ENCODE measurements around the gene CSNK2A1. TPM values are rescaled to one million over a fixed set of nuclear protein-coding genes. Genes with fewer than 3 reads are reported as not detected.
A peak's percentile ranks its signal among the peaks of the same experiment; 100 is the strongest.

Gene CSNK2A1
- total and polyA plus RNA-seq, 2 of the 8 experiments (the other 6 are each of a cell fraction or from before 2014, with no cell fraction given) = 117 to 260 TPM

DNA sequence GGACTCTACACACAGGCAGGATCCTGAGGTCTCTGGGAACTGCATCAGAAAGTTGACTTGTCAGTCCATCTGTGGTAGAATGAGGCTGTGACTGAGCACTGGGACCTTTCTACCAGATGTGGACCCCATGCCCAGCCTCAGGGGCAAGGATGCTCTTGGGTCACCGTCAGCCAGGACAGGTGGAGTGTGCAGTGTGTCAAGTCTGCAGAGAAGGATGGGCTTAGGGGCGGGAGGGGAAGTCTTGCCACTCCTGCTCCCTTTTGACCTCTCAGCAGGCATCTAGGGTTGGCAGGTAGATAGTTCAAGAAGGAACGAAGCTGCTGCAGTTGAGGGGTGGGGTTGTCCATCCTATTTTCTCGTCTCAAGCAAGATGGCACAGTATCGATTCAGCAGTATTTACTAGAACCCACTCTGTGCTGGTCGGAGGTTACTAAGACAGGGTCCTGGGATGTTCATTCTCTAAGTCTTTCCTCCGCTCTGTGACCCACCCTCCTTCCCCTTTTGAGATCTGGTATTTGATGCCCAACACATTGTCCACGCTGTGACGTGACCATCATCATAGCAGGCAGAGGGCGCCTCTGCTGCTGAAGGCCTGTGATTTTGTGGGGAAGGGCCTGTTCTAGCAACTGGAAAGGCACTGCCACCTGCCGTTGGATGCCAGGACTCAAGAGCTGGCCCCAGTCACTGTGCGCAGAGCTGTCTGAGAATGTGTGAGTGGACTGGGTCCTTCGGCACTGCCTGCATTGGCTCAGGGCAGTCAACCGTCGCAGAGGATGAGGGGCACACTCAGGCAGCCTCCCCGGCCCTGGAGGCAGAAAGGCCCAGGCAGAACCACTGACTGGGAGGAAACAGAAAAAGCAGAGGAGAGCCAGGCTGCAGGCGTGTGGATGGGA is 112.3 kb downstream of the CSNK2A1 start:
- no peak overlapping the region for H3K56ac ChIP-seq (replicated peaks; ENCODE audit: insufficient read length, low read depth, low read length)
- peaks cover 14 to 44% of the 10 kb centered on the region in 2 experiments for H4K20me1 ChIP-seq (replicated peaks in 1 of 2; ENCODE audit: control insufficient read depth in 1 of 2, insufficient read depth in 2 of 2, low read length in 2 of 2)
- H3K18ac ChIP-seq (ENCODE audit: extremely low read depth, low read length) = no peak overlapping the region
- no peak overlapping the region for H3K4me3 ChIP-seq (ENCODE audit: extremely low read depth in 1 of 4, insufficient read depth in 2 of 4, low read depth in 3 of 4, low read length in 4 of 4)
- no peak for DNase-seq (ENCODE audit: low read depth in 1 of 2, low spot score in 2 of 2)
- H2BK5ac ChIP-seq (ENCODE audit: low read depth, low read length) = no peak overlapping the region
- H3K9ac ChIP-seq (replicated peaks in 1 of 4; ENCODE audit: extremely low read depth in 1 of 4, low read depth in 3 of 4, low read length in 3 of 4) = no peak overlapping the region
- H3K27ac ChIP-seq (ENCODE audit: low read depth, low read length) = no peak overlapping the region
- no peaks in the 10 kb centered on the region for H3K9me3 ChIP-seq (ENCODE audit: insufficient read depth in 2 of 2, low read depth in 1 of 2, low read length in 1 of 2)
- H2AFZ ChIP-seq (ENCODE audit: low read length) = no peak overlapping the region
- H3K14ac ChIP-seq (ENCODE audit: insufficient read length) = no peak overlapping the region
- H3K79me2 ChIP-seq (ENCODE audit: control insufficient read depth in 1 of 2, insufficient read depth in 2 of 2, low read length in 2 of 2) = no peaks in the 10 kb centered on the region
- H2BK15ac ChIP-seq (ENCODE audit: low read length) = no peak overlapping the region
- no peak overlapping the region for H3K23ac ChIP-seq (ENCODE audit: insufficient read length)
- no peaks in the 10 kb centered on the region for H3K23me2 ChIP-seq (ENCODE audit: low read depth, low read length)
- ChIA-PET POLR2A (ENCODE audit: partially characterized antibody) (interaction anchor here (0.6 to 2.4 kb wide), 17 partner anchors 9 to 106 kb away, joined by 3 to 6 read pairs (median 3); partner anchors contain the start of genes NRSN2, TBC1D20 and TRIB3), CTCF (ENCODE audit: partially characterized antibody) (interaction anchor here (0.6 to 3.8 kb wide), 40 partner anchors 9 to 329 kb away, joined by 3 to 52 read pairs (median 4); no protein-coding TSS in a partner anchor)
- no peaks in the 10 kb centered on the region for H3K79me1 ChIP-seq (ENCODE audit: low read depth, low read length)
- no peak overlapping the region for H2BK20ac ChIP-seq (ENCODE audit: low read length)
- H4K91ac ChIP-seq (replicated peaks; ENCODE audit: insufficient read length, low read length) = no peak overlapping the region
- 0 out of 2 replicates have a peak overlapping the region, but pooled peaks have one; percentile 35 for H2BK12ac ChIP-seq (ENCODE audit: low read depth, low read length)
- no peak overlapping the region for H3K4me2 ChIP-seq (ENCODE audit: insufficient read depth in 1 of 2, low read depth in 2 of 2, low read length in 2 of 2)
- H3K27me3 ChIP-seq (replicated peaks in 1 of 4; ENCODE audit: control insufficient read depth in 3 of 4, extremely low read depth in 1 of 4, insufficient read depth in 3 of 4, low read length in 3 of 4) = peaks cover 0 to 11% (median 3%) of the 10 kb centered on the region in 4 experiments; a peak in 4 of 7 replicates
- no peak overlapping the region for H2AK5ac ChIP-seq (ENCODE audit: low read depth, low read length)
- no peak overlapping the region for H3K4ac ChIP-seq (replicated peaks; ENCODE audit: insufficient read length, low read depth, low read length)
- peaks cover 0 to 21% (median 8%) of the 10 kb centered on the region in 4 experiments; a peak in 5 of 8 replicates for H3K36me3 ChIP-seq (ENCODE audit: control insufficient read depth in 2 of 4, insufficient read depth in 4 of 4, low read length in 3 of 4)
- no peak for FAIRE-seq
- WGBS, 2 experiments (ENCODE audit: extremely low coverage in 1 of 2, insufficient coverage in 1 of 2, insufficient read length in 1 of 2, insufficient replicate concordance in 2 of 2, low coverage in 1 of 2, low lambda C conversion rate in 2 of 2, missing lambda C conversion rate in 1 of 2) = 83% methylated on average over 17 of the region's 17 CpGs; no CpG with 5 or more reads in 1 of the 2 experiments
- H4K8ac ChIP-seq (ENCODE audit: extremely low read depth, insufficient read depth, low read length) = no peak overlapping the region
- H2BK120ac ChIP-seq (replicated peaks; ENCODE audit: low read depth, low read length) = no peak overlapping the region
- H4K5ac ChIP-seq (ENCODE audit: insufficient read length, low read depth, low read length) = no peak overlapping the region
- peaks cover 0 to 13% (median 5%) of the 10 kb centered on the region in 4 experiments; a peak in 6 of 7 replicates for H3K4me1 ChIP-seq (replicated peaks in 1 of 4; ENCODE audit: control insufficient read depth in 3 of 4, insufficient read depth in 4 of 4, low read length in 3 of 4)
- TF ChIP-seq, protein P1, sequence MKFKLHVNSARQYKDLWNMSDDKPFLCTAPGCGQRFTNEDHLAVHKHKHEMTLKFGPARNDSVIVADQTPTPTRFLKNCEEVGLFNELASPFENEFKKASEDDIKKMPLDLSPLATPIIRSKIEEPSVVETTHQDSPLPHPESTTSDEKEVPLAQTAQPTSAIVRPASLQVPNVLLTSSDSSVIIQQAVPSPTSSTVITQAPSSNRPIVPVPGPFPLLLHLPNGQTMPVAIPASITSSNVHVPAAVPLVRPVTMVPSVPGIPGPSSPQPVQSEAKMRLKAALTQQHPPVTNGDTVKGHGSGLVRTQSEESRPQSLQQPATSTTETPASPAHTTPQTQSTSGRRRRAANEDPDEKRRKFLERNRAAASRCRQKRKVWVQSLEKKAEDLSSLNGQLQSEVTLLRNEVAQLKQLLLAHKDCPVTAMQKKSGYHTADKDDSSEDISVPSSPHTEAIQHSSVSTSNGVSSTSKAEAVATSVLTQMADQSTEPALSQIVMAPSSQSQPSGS (IDR thresholded peaks at IDR 0.05; ENCODE audit: low read length) = no peak
- no peak for TF ChIP-seq TEAD4 (IDR thresholded peaks at IDR 0.05; ENCODE audit: low read depth, low read length)
- no peak for TF ChIP-seq JUN (IDR thresholded peaks at IDR 0.05; ENCODE audit: low read depth, low read length)
- TF ChIP-seq, protein P2, sequence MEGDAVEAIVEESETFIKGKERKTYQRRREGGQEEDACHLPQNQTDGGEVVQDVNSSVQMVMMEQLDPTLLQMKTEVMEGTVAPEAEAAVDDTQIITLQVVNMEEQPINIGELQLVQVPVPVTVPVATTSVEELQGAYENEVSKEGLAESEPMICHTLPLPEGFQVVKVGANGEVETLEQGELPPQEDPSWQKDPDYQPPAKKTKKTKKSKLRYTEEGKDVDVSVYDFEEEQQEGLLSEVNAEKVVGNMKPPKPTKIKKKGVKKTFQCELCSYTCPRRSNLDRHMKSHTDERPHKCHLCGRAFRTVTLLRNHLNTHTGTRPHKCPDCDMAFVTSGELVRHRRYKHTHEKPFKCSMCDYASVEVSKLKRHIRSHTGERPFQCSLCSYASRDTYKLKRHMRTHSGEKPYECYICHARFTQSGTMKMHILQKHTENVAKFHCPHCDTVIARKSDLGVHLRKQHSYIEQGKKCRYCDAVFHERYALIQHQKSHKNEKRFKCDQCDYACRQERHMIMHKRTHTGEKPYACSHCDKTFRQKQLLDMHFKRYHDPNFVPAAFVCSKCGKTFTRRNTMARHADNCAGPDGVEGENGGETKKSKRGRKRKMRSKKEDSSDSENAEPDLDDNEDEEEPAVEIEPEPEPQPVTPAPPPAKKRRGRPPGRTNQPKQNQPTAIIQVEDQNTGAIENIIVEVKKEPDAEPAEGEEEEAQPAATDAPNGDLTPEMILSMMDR (IDR thresholded peaks at IDR 0.05; ENCODE audit: control extremely low read depth in 1 of 3, insufficient read depth in 1 of 3, low read depth in 1 of 3, low read length in 3 of 3) = peak; percentile 71 to 96 (median 89)
- TF ChIP-seq BRCA1 (IDR thresholded peaks at IDR 0.05; ENCODE audit: low read depth, low read length) = no peak
- no peak for TF ChIP-seq GABPA (IDR thresholded peaks at IDR 0.05; ENCODE audit: borderline replicate concordance, insufficient read depth, low read length)

Data from H1 (cell line).